Measurements from ENCODE around the gene PPP6R2.

GRCh38 chr22:50361688-50362087, 18.6 kb downstream of the PPP6R2 start:
- TF ChIP-seq CTCF (IDR thresholded peaks at IDR 0.05; ENCODE audit: extremely low read depth in 1 of 2, insufficient read depth in 1 of 2, low read depth in 1 of 2, low read length in 2 of 2): no peak
- TF ChIP-seq POLR2AphosphoS5 (IDR thresholded peaks at IDR 0.05; ENCODE audit: insufficient read depth, low read depth, low read length): no peak
- TF ChIP-seq POLR2A (IDR thresholded peaks at IDR 0.05; ENCODE audit: low read depth, low read length): no peak
- TF ChIP-seq, protein P1, sequence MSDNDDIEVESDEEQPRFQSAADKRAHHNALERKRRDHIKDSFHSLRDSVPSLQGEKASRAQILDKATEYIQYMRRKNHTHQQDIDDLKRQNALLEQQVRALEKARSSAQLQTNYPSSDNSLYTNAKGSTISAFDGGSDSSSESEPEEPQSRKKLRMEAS (IDR thresholded peaks at IDR 0.05; ENCODE audit: insufficient read depth, insufficient read length): no peak
